ENCODE data around the gene ACADS.

DNA sequence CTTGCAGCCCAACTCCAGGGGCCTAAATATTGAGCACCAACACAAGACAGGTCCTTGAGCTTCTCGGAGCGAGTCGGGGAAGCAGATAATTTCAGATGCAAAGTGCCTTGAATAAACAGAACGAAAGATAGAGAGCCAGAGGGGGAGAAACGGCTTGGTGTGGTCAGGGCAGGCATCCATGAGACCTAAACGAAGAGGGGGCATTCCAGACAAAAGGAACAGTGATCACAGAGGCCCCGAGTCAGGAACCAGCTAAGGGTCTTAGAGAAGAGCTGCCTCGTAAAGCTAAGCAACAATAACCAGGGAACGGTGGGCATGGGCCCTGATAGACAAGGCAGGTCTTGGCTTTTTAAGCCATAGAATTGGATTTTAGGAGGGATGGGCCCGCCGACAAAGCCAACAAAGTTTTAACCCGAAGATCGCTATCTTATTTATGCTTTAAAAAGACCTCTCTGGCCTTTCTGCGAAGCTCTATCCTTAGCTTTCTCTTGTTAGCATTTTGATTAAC is 421 bp upstream of the ACADS start:
- TF ChIP-seq ATF1 (CRISPR knock-in tag; IDR thresholded peaks at IDR 0.05): no peak
- TF ChIP-seq, protein P1, sequence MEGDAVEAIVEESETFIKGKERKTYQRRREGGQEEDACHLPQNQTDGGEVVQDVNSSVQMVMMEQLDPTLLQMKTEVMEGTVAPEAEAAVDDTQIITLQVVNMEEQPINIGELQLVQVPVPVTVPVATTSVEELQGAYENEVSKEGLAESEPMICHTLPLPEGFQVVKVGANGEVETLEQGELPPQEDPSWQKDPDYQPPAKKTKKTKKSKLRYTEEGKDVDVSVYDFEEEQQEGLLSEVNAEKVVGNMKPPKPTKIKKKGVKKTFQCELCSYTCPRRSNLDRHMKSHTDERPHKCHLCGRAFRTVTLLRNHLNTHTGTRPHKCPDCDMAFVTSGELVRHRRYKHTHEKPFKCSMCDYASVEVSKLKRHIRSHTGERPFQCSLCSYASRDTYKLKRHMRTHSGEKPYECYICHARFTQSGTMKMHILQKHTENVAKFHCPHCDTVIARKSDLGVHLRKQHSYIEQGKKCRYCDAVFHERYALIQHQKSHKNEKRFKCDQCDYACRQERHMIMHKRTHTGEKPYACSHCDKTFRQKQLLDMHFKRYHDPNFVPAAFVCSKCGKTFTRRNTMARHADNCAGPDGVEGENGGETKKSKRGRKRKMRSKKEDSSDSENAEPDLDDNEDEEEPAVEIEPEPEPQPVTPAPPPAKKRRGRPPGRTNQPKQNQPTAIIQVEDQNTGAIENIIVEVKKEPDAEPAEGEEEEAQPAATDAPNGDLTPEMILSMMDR (IDR thresholded peaks at IDR 0.05): no peak

Measured in WTC11 (cell line).